GM20431 (cell line): Measurements from ENCODE around the gene MRPL58.
"Not testable (repeated sequence)": the region's sequence is repeated elsewhere in the genome, so short reads cannot be mapped to it uniquely, and the experiment has no call there.

ENCODE experiments used
- in situ Hi-C: fragments of 300-500 bp; cut with MseI, MboI; formaldehyde crosslinking; loops from one replicate; pipeline ENCODE4 v1.15.0; 2020; ENCODE audit warnings: low sequenced_read_pairs; ENCODE audit not compliant: unreplicated experiment

Gene MRPL58

DNA sequence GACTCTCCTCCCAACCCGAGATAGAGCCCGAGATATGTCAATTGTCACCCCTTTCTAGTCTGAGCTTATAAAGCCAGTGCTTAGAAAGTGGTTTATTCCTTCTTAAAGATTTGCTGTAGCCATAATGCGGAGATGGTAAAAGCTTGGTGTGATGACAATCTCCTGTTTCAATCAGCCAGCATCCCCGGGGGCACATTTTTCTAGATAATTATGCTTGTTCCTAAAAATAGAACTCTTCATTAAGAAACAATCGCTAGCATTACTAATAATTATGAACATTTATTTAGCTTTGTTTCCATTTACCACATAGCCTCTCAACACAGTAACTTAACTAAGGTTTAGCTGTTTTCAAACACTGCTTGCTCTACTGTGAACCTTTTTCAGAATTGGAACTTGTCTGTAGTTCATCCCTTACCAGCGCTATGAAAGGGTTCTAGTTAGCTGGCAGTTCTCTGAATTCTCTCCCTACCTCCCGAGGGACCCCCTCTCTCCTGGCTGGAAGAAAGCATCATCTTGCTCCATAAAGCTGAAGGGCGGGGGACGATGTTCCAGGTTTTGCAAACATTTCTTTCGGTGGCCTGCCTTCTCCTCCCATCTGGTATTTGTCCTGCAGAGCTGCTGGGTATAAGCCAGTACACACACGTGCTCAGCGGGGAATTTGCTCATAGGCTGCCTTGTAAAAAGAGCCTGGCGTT is 922 bp upstream of the MRPL58 start:
- in situ Hi-C loops = no loop called here

DNA sequence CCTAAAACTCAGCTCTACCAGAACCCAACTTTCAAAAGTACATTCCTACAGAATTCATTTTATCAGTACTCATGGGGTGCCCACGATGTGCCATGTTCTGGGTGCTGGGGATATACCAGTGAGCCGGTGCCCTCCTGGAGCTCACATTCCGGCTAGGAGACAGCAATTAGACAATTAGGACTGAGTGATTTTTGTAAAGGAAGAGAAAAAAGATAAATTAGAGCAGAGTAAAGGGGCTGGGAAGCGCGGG is 449 bp upstream of the MRPL58 start:
- in situ Hi-C loops = no loop called here

DNA sequence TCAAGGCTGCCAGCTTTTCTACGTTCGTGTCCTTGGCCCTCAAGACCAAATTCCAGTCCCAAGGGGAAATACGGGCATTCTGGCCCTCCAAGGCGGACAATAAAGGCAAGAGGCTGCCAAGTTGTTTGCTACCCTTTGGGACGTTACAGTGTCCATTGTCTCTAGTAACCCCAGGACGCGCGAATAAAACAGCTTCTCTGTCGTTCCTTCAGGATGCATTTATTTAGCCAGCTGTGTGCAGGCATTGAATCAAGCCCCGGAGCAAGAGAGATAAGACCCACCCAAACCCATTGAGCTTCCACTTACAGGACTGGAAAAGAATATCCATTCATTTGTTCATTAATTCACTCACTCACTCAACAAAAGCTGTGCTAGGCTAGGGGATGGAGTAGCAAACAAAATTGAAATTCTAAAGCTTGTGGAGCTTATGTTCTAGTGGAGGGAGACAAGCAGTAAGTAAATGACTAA is 656 bp downstream of the MRPL58 start:
- in situ Hi-C loops = no loop called here

DNA sequence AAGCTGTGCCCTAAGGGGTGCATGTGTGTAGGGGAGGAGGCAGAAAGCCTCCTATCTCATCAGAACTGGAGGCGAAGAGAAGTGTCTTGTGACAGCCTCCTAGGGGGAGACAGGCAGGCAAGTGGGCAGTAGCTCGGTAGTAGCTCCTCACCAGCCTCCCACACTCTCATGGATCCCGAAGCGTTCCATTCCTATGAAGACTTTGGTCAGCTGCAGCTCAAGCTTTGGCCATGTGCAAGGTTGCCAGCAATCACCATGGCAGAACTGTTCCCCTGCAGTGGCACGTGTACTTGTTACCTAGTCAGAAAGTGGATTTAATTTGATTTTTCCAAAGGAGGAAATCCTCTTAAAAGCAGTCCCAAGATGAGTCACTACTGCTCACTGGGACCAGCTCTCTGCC is 6.7 kb downstream of the MRPL58 start:
- in situ Hi-C loops = no loop called here

DNA sequence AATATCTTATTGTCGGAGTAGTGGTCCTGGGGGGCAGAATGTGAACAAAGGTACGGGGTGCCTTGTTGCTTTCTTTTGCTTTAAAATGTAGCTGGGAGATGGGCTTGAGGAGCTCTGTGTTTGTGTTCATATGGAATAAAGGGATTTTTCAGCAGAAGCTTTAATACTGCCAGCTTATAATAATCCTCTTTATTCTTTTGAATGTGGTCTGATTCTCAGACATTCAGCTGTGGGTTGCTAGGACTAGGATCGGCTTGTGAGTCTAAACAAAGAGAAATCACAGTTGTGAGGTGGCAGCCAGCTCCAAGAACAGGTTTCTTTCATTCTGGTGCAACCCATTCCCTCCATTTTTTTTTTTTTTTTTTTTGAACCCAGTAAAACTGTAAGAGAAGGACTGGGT is 7.2 kb downstream of the MRPL58 start:
- in situ Hi-C loops = no loop called here

DNA sequence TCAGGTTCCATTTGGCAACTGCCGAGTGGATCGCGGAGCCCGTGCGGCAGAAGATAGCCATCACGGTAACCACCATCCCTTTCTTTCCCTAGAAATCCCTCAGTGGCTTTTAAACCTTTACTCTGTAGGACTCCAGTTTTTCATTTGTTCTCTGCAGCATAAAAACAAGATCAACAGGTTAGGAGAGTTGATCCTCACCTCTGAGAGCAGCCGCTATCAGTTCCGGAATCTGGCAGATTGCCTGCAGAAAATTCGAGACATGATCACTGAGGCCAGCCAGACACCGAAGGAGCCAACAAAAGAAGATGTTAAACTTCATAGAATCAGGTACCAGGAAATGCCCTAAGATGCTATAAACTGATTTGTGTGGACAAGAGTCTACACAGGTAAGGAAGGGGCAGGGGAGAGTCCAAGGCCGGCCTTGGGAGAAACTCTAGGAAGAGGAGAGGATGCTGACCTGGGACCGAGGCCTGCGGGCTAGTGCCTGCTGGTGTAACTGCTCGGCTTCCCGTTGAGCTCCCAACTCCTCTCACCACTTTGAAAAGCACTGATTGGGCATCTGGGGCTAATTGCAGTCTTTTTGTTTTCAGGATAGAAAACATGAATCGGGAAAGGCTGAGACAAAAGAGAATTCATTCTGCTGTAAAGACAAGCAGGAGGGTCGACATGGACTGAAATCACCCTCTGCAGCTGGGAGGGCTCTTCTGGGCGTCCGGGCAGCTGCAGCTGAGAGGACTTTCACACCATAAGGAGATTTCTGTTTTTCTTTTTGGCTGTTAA is 8.1 kb downstream of the MRPL58 start:
- in situ Hi-C loops = no loop called here

DNA sequence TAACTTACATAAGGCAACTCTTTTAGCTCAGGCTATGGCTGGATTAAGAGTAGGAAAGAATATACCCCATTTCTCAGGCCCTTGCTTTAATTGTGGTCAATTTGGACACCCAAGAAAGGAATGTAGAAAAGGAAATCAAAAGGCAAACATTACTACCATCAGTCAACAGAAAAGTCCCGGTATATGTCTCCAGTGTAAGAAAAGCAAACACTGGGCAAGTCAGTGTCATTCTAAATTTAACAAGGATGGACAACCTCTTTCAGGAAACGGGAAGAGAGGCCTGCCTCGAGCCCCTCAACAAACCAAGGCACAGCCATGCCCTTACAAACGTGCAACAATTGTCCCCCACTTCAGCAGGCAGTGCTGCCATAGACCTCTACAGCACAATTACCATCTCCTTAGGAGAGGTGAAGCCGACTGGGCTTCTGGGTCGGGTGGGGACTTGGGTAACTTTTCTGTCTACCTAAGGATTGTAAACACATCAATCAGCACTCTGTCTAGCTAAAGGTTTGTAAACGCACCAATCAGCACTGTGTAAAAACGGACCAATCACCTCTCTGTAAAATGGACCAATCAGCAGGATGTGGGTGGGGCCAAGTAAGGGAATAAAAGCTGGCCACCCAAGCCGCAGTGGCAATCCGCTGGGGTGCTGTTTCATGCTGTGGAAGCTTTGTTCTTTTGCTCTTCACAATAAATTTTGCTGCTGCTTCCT is 12.4 kb downstream of the MRPL58 start:
- in situ Hi-C loops = no loop called here

DNA sequence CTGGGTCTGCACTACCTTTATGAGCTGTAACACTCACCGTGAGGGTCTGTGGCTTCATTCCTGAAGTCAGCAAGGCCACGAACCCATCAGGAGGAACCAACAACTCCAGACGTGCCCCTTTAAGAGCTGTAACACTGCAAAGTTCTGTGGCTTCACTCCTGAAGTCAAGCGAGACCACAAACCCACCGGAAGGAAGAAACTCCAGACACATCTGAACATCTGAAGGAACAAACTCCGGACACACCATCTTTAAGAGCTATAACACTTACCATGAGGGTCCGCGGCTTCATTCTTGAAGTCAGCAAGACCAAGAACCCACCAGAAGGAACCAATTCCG is 12.9 kb downstream of the MRPL58 start:
- in situ Hi-C loops = not testable (repeated sequence)

DNA sequence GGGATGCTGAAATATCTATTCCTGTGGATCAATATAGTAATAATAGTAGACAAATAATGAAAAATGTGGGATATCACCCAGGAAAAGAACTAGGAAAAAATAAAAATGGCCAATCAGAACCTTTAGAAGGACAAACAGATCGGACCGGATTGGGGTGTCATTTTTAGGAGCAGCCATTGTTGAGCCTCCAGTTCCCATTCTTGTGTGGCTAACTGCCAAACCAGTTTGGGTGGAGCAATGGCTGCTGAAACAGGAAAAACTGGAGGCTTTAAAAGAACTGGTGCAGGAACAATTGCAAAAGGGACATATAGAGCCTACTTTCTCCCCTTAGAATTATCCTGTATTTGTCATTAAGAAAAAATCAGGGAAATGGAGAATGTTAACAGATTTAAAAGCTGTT is 14.2 kb downstream of the MRPL58 start:
- in situ Hi-C loops = not testable (repeated sequence)

DNA sequence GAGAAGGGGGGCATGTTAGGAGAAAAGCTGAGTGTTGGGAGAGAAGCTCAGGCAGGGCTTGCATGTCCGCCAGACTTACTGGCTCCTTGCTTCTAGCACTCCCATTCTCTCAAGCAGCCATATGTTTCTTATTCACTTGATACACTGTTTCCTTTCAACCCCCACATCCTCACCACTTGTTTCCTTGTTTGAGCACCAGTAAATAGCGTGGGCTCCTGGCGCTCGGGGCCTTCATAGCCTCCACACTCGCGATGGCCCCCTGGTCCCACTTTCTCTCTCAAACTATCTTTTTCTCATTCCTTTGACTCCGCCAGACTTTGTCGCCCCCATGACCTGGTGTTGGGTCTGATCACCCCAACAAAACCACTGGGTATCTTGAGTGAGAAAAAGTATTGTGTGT is 17.7 kb downstream of the MRPL58 start:
- in situ Hi-C loops = no loop called here

DNA sequence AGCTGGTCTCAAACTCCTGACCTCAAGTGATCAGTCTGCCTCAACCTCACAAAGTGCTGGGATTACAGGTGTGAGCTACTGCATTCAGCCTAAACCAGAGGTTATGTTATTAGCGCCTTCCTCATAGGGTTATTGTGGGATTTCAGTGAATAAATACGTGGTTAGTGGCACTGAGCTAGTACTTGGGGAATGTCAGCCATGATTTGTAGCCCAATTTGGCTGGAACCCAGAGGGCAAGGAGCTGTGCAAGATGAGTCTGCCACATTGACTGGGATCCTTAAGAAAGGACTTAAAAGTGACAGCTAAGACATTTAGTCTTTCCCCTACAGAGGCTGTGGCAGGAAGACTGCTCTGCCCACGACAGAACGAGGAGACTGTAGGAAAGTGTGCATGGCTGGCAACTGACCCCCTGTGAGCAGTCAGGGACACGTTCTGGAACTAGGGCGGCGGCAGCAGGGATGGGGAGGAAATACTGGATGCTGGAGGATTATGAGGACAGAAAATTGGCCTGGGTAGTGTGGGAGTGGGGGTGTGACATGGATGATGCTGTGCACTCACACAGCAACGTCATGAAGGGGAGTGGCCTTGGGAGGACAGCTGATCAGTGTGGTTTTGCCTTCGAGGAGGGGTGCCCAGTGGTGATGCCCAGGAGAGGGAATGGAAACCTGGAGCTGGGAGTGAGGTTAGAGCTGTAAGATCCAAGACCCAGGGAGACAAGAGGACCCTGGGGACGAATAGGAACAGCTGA is 19.7 kb downstream of the MRPL58 start:
- in situ Hi-C loops = no loop called here

DNA sequence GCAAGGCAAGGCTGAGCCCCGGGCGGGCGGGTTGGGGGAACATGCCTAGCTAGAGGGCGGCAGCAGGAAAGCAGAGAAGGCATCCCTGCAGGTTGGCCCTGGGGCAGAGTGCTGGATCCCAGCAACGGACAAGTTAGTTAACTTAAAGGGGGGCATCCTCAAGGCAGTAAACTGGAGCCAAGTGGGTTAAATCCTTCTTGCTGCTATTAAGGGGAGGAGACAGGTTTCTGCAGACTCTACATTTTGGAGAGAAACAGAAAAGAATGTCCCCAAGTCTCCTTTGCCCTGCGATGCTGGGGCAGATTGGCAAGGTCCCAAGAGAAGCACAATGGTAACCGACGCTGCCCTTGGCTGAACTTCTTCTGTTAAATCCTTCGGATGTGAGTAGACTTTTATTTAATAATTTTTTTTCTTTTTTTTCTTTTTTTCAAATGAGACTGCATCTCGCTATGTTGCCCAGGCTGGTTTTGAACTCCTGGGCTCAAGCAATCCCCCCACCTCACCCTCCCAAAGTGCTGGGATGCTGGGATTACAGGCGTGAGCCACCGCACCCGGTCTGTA is 20.3 kb downstream of the MRPL58 start:
- in situ Hi-C loops = no loop called here

DNA sequence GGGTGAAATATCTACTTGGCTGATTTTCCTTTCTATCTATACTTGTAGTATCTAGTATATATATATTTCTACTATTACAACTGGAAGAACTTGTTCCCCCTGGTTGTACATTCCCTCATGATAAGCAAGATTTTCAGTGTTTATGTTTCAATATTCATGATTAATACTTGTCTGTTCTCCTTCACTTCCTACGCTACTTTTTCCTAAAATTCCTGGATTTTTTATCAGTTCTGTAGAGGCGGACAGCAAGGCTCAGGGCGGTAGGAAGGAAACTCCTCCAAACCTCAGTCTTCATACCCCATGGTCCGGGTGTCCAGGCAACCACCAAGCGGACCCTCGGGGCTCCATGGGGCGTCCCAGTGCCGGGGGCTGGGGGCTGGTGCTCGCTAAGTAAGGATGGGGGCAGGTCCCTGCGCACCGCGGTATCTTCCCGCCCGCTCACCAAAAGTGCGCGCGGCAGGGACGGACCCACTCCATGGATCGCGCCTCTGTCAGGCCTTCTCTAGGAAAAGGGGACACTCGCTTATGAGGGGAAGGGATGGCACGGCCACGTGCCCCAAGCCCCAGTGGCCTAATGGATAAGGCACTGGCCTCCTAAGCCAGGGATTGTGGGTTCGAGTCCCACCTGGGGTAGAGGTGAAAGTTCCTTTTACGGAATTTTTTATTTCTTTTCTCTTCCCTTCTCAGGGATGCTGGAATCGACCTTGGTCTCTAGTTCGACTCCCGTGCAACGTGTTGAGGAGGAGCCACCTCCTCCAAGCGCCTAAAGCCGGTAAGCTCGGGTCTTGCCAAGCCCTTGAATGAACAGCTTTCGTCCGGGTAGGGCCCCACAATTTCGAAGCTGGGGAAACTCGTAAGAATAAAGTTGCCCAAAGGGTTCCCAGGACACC is 21.1 kb downstream of the MRPL58 start:
- in situ Hi-C loops = no loop called here

DNA sequence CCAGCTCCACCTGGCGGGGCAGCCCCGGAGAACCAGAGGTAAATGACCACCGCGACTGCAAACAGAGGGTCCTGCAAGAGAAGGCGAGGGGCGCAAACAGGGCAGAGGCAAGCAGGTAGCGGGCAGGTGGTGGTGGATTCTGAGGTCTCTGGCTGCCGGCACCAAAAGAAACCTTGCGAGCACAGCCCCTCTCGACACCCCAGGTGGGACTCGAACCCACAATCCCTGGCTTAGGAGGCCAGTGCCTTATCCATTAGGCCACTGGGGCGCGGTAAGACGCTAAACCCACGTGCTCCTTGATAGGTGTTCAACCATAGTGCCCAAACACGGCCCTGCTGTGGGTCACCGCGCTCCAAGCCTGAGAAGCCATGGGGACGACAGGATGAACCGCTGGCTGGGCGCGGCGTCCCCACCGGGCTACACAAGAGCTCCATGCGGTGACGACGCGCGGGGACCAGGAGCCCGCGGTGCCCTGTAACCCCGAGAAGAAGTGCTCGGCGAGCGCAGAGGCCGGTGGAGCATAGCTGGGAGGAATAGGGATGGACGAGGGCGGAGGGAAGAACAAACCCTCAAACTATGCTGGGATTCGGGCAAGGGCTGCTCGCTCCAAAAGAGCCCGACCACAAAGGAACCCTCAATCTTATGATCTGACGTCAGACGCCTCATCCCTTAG is 21.9 kb downstream of the MRPL58 start:
- in situ Hi-C loops = no loop called here

DNA sequence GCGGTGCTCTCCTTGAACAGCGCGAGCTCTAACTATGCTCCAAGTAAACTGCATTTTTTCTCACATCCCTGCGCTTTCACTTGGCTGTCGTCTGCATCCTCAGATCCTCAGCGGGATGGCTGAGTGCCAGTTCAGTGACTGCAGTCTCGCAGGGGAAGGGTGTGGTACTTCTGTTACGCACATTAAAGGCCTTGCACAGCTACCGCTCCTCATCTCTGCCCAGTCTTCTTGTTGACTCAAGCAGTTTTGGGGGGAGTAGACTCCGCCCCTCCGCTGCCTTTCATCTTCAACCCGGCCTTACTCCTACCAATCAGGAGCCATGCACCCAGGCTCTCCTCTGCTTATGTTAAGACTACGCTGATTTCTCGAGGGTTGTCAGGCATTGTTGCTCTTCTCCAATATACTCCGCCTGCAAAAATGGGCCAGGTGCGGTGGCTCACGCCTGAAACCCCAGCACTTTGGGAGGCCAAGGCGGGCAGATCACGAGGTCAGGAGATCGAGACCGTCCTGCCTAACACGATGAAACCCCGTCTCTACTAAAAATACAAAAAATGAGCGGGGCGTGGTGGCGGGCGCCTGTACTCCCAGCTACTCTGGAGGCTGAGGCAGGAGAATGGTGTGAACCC is 24.3 kb downstream of the MRPL58 start:
- in situ Hi-C loops = no loop called here

DNA sequence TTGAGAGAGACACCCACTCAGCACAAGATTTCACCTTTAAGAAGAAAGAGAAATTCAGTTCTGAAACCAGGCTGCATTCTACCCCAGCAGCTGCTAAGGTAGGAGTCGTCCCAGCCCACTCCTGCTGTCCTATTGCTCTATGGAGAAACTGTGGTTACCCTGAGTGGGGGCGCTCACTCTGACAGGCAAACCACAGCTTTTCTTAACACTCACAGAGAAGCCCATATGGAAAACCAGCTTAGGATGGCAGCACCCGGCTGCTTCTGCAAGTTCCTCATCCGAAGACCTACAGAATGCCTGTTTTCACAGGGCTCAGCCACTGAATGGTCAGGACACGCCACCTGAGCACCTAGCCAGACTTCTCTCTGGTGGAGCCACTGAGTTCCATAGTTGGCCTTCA is 26.8 kb downstream of the MRPL58 start:
- in situ Hi-C loops = no loop called here

DNA sequence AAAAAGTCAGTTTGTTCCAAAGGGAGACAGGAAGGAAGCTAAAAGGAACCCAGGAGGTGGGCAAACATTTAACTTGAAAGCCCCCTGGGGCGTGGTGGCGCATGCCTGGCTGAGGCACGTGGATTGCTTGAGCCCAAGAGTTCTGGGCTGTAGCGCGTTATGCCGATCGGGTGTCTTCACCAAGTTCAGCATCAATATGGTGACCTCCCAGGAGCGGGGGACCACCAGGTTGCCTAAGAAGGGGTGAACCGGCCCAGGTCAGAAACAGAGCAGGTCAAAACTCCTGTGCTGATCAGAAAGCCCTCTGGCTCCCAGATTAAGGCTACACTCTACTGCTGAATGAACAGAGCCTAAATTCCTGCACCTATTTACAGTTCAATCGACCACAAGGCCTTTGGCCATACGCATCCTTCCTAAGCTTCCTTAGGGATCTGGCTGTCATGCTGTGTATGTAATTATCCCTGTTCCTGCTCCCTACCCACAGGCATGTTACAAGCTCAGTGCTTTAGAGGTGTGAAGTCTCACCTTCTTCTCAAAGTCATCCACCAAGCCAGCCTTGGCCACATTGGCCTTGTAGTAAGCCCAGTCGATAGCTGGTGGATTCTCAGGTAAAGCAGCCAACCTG is 29.3 kb downstream of the MRPL58 start:
- in situ Hi-C loops = no loop called here

DNA sequence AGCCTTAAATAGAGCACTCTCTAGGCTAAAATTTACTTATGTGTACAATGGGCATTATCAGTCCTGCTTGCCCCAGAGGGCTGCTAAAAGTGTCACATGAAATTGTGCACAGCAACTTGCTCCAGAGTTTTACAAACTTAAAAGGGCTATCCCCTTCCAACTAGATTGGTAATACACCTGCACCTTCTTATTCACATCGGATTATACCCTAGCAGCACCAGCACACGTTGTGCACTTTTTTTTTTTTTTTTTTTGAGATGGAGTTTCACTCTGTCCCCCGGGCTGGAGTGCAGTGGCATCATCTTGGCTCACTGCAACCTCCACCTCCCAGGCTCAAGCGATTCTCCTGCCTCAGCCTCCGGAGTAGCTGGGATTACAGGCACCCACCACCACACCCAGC is 31.3 kb downstream of the MRPL58 start:
- in situ Hi-C loops = not testable (repeated sequence)
